Sigmoid colon (tissue), 4 donors: ENCODE data around the gene PPP1R16B.

Experiments
- CTCF ChIP-seq, 4 experiments: fragments of 450-650 bp in 3 of 4; fragments of 200-600 bp in 1 of 4; IDR thresholded peaks; one replicate each; pipeline ENCODE4 v1.5.1; 2016 to 2019; ENCODE audit warnings: antibody characterized with exemption in 4 of 4, mild to moderate bottlenecking in 3 of 4, moderate library complexity in 2 of 4
- POLR2A ChIP-seq, 2 donors: fragments of 450-650 bp; IDR thresholded peaks; one replicate each; pipeline ENCODE4 v1.6.1; 2016; ENCODE audit warnings: antibody characterized with exemption in 2 of 2, mild to moderate bottlenecking in 2 of 2, moderate library complexity in 2 of 2
- POLR2AphosphoS5 ChIP-seq, 4 donors: sonication (generic); formaldehyde crosslinking; IDR thresholded peaks; one replicate each; pipeline ENCODE4 v1.6.1; 2017; ENCODE audit warnings: antibody characterized with exemption in 4 of 4

- TF ChIP-seq POLR2A (IDR thresholded peaks at IDR 0.05) = no peak
- TF ChIP-seq CTCF (IDR thresholded peaks at IDR 0.05) = no peak
- TF ChIP-seq POLR2AphosphoS5 (IDR thresholded peaks at IDR 0.05) = no peak
Observed at GRCh38 chr20:38882600-38882999, 77.1 kb downstream of the PPP1R16B start.
